ENCODE measurements around the gene BRIP1.
"Not testable (repeated sequence)": the region's sequence is repeated elsewhere in the genome, so short reads cannot be mapped to it uniquely, and the experiment has no call there.

BRIP1 gene

DNA sequence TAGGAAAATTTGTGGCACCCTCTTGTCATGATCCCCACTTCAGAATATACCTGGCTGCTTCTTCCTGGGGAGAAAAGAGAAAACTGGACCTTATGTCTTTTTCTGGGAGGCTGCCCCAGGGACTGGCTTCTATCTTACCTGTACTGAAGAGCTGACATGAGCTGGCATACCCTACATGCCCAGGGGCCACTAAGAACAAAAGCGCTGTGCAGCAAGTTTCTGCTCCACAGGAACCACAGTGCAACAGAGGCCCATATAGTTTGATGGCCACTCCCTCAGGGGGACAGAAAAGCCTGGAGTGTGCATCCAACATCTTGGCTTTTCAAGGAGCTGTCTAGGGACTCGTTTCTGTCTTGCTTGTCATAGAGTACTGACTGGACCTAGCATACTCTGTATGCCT is 175.6 kb downstream of the BRIP1 start:
- DNase-seq: no peak

DNA sequence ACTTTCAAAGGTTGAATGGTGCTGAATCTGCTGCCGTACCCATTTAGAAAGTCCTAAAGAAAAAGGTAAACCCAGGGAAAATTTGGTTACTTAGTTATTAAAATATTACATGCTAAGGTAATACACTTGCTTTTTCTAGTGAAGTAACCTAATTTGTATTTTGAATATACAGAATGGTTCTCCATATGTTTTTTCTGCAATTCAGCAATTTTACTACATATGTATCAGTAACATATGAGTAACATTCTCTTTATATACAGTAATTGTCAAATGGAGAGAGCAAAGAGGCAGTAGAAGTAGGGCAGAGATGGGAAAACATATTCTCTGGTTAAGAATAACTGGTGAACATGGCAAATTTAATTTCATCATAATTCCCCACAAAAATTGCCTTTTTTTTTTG is 177.2 kb downstream of the BRIP1 start:
- no peak for DNase-seq

DNA sequence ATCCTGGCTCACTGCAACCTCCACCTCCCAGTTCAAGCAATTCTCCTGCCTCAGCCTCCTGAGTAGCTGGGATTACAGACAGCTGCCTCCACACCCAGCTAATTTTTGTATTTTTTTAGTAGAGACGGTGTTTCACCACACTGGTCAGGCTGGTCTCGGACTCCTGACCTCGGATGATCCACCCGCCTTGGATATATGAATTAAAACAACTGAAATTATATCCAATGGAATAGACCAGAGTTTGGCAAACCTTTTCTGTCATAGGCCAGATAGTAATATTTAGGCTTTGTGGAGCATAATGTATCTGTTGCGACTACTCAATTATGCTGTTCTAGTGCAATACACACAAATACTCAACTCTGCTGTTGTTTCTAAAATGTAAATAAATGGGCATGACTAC is 178.5 kb downstream of the BRIP1 start:
- DNase-seq: no peak

DNA sequence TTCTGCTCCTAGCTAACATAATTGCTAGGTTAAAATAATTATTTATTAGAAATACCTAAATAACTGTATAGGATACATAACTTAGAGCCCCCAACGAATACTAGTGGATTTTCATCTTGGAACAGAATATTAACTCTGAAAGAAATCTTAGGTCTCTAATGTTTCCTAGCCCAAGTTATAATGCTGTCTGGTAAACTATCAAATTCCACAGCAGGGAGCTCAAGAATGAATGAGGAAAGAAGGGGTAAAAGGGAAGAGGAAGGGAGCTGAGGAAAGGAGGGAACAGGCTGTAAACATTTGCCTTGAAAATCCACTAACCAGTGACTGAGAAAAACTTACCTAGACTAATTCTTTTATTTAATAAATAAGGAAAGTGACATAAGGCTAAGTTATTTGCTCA is 179.2 kb downstream of the BRIP1 start:
- no peak for DNase-seq

DNA sequence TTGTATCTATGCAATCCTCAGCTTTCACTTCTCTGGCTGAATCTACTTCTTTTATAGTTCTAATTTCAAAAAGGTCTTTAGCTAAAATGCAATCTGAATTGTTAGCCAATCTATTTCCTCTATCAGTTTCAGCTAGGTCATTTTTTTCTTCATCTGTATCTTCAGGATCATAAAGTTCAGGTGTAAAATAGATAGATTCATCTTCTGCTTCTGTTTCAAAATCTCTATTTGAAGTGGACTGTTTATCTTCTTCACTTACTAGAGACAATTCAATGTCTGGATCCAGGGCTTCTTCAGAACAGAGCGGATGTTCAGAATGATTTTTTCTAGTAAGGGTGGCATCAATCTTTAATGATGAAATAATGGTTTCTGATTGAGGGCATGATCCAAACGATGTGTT is 179.9 kb downstream of the BRIP1 start:
- no peak for DNase-seq

DNA sequence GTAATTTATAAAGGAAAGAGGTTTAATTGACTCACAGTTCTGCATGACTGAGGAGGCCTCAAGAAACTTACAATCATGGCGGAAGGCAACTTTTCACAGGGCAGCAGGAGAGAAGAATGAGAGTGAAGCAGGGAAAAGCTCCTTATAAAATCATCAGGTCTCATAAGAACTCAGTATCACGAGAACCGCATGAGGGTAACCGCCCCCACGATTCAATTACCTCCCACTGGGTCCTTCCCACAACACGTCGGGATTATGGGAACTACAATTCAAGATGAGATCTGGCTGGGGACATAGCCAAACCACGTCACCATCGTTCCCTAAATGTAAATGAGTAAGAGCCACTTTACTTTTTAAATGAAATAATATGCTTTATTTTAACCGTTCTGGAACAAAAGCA is 182.4 kb downstream of the BRIP1 start:
- no peak for DNase-seq

DNA sequence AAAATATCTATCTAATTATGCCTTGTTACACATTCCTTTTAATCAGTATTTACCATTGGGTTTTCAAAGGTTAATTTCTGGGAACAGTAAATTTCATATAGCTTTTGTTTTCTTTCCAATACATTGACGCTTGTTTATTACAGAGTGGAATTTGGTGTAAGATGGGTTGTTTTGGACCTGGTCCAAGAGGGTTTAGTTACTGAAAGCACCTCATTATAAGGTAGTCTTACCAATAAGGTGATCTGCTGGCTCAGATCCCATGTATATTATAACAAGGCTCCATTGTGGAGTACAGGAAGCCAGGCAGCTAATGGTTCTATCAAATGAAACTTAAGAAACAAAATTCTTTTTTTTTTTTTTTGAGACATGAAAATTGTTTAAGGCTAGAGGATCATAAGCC is 185.0 kb downstream of the BRIP1 start:
- no peak for DNase-seq

DNA sequence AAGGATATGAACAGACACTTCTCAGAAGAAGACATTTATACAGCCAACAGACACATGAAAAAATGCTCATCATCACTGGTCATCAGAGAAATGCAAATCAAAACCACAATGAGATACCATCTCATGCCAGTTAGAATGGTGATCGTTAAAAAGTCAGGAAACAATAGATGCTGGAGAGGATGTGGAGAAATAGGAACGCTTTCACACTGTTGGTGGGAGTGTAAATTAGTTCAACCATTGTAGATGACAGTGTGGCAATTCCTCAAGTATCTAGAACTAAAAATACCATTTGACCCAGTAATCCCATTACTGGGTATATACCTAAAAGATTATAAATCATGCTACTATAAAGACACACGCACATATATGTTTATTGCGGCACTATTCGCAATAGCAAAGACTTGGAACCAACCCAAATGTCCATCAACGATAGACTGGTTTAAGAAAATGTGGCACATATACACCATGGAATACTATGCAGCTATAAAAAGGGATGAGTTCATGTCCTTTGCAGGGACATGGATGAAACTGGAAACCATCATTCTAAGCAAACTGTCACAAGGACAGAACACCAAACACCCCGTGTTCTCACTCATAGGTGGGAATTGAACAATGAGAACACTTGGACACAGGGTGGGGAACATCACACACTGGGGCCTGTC is 186.0 kb downstream of the BRIP1 start:
- DNase-seq: not testable (repeated sequence)

DNA sequence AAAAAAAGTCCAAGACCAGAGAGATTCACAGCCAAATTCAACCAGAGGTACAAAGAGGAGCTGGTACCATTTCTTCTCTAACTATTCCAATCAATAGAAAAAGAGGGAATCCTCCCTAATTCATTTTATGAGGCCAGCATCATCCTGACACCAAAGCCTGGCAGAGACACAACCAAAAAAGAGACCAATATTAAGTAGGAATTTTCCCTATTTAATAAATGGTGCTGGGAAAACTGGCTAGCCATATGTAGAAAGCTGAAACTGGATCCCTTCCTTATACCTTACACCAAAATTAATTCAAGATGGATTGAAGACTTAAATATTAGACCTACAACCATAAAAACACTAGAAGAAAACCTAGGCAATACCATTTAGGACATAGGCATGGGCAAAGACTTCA is 186.8 kb downstream of the BRIP1 start:
- not testable (repeated sequence) for DNase-seq

DNA sequence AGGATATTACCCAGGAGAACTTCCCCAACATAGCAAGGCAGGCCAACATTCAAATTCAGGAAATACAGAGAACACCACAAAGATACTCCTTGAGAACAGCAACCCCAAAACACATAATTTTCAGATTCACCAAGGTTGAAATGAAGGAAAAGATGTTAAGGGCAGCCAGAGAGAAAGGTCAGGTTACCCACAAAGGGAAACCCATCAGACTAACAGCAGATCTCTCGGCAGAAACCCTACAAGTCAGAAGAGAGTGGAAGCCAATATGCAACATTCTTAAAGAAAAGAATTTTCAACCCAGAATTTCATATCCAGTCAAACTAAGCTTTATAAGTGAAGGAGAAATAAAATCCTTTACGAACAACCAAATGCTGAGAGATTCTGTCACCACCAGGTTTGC is 188.7 kb downstream of the BRIP1 start:
- DNase-seq: not testable (repeated sequence)

DNA sequence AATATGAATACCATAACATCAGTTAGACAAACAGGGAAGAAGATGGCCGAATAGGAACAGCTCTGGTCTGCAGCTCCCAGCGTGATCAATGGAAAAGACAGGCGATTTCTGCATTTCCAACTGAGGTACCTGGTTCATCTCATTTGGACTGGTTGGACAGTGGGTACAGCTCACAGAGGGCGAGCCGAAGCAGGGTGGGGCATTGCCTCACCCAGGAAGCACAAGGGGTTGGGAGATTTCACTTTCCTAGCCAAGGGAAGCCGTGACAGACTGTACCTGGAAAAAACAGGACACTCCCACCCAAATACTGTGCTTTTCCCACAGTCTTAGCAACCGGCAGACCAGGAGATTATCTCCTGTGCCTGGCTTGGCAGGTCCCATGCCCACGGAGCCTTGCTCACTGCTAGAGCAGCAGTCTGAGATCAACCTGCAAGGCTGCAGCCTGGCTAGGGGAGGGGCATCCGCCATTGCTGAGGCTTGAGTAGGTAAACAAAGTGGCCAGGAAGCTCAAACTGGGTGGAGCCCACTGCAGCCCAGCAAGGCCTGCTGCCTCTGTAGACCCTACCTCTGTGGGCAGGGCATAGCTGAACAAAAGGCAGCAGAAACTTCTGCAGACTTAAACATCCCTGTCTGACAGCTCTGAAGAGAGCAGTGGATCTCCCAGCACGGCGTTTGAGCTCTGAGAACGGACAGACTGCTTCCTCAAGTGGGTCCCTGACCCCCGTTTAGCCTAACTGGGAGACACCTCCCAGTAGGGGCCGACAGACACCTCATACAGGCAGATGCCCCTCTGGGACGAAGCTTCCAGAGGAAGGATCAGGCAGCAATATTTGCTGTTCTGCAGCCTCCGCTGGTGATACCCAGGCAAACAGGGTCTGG is 190.1 kb downstream of the BRIP1 start:
- not testable (repeated sequence) for DNase-seq

DNA sequence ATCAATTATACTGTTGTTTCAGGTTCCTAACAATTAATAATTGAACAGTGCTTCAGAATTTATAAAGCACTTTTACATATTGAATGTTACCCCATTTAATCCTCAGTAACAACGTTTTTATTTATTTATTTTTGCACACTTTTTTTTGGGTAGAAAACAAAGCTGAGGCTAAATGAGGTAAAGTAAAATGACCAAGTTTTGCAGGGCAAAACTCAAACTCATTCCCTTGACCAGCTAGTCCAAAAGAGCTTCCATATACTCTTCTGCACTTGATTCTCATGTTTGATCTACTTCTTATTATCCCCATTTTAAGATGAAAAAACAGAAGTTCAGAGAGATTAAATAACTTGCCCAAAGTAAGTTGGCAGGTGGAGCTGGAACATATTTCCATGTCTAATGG is 191.2 kb downstream of the BRIP1 start:
- no peak for DNase-seq

DNA sequence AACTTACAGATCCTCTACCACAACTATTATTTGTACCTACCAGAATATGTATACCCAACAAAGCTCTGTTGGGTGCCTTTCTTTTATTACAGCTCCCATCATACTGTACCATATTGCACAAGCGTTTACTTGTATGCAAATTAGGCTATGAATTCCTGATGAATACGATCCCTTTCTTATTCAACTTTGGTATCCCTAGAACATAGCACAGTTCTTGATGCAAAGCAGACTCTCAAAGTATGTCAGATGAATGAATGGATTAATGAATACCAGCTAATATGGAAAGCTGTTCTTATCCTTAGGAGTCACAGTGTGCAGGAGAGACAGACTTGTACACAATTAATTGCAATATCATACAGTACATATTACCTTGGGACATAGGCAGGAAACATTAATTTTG is 192.6 kb downstream of the BRIP1 start:
- no peak for DNase-seq

DNA sequence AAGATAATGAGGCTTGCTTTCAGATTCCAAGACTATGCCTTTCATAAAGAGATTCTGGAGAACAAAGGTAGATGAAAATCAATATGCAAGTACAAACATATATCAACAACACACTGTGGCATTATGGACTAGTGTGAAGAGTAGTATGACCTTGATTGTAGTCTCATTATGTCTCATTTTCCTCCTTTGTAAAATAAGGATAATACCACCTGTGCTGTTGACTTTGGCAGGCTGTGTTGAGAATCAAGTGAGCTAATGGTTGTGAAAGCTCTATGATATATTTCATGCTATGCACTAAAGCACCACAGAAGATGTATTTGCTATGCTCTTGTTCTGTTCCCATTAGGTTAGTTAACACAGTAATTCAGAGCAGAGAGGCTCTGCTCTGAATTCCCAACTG is 193.8 kb downstream of the BRIP1 start:
- no peak for DNase-seq

DNA sequence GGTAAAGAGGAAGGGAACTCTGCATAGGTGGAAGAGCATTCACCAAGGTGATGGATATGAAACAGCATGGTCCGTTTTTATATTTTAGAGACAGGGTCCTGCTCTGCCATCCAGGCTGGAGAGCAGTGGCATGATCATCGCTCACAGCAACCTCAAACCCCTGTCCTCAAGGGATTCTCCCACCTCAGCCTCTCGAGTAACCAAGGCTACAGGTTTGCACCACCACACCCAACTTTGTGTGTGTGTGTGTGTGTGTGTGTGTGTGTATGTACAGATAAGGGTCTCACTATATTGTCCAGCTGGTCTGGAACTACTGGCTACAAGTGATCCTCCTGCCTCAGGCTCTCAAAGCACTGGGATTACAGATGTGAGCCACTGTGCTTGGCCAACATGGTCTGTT is 194.8 kb downstream of the BRIP1 start:
- no peak for DNase-seq

DNA sequence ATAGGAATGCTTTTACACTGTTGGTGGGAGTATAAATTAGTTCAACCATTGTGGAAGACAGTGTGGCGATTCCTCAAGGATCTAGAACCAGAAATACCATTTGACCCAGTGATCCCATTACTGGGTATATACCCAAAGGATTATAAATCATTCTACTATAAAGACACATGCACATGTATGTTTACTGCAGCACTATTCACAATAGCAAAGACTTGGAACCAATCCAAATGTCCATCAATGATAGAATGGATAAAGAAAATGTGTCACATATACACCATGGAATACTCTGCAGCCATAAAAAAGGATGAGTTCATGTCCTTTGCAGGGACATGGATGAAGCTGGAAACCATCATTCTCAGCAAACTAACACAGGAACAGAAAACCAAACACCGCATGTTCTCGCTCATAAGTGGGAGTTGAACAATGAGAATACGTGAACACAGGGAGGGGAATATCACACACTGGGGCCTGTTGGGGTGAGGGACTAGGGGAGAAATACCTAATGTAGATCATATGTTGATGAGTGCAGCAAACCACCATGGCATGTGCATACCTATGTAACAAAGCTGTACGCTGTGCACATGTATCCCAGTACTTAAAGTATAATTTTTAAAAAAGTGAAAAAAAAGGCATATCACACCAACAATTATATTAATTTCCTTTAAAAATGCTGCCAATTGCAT is 196.8 kb downstream of the BRIP1 start:
- not testable (repeated sequence) for DNase-seq

DNA sequence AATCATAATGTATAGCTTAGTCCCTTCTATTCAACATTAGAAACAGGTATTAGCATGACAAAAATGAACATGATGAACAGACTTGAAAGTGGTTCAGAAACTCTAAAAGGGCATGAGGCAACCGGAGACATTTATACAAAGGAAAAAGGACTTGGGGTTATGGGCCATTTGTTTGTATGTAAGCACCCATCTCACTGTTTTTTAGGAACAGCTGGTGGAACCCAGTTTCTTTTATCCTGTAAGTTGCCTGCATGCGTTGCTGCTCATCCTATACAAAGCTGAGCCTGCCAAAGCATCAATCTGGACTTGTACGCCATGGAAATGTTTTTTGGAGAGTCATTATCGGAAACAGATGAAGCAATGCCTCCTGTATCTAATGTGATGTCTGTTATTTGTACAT is 200.0 kb downstream of the BRIP1 start:
- no peak for DNase-seq

DNA sequence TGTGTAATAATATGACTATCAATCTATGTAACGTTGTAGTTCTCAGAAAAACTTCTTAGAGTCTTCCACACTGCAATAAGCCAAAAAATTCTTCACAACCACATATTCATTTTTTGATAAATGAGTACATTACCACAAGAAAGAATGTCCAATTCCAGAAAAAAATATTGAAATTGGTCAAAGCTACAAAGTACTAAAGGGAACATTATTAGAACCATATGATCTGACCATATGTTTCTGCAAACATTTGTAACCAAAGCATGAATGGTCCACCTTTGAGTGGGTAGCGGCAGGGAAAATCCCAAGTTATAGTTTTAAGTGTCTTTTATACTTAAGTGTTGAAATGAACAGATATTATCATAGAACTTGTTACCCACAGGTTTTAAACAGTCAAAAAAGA is 200.6 kb downstream of the BRIP1 start:
- no peak for DNase-seq

DNA sequence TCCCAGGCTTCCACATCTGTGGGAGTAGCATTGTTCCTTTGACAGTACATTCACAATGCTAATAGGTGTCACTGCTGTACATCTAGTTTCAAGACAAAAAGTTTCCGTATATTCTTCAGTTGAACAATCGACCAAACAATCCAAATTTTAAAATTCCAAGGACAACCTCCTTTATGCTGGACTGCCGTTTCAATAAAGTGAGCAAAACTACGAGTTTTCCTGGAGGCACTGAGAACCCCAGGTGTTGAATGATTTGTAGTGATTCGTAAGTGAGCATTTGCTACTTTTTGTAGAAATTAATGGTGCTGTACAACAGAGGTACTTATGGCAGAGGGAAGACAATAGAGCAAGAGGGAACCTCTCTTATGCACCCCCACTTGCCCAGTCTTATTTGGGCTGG is 201.1 kb downstream of the BRIP1 start:
- DNase-seq: no peak

DNA sequence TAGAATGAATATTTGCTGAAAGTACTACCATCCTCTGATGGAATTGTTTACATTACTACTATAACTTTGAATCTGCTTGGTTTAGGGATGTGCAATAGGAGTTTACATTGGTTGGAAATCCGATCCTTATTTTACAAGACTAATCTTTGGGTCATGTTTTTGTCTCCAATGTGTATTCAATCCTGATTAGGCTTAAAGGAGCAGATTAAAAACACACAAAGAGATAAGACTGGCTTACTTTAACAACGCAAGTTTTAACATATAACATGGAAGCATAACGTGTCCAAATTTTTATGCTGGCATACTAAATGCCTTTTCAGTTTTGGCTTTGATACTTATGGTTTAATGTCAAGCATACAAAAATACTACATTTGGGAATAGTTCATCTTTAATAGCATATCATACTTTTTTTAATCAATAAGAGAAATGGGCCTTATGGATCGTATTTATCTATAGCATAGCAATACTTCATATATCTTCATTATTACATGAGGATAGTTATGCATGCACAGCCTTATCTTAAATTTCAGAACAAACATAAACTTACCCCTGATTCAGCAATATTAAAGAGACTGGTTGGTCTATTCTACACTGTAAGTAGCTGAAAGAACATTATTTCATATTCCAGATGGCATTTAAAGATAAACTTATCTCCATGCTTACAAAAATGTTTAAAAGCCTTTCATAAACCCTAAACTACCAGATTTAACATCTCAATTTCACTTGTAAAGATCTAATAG is 202.4 kb downstream of the BRIP1 start:
- DNase-seq: no peak

DNA sequence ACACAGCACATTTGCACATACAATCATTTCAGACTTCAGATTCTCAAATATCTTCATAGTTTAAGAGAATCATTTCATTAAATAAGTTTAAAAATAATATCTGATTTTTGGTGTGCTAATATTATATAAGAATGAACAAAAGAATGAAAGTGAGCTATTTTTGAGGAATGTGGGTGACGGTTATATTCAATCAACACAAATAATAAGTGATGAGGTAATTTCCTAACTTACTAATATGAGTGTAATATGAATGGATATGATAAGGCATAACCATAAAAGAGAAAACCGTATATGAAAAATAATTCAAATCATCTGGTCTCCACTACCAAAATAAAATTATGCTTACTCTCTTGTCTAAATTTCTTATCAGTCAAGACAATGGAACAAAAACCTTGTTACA is 203.9 kb downstream of the BRIP1 start:
- DNase-seq: no peak

DNA sequence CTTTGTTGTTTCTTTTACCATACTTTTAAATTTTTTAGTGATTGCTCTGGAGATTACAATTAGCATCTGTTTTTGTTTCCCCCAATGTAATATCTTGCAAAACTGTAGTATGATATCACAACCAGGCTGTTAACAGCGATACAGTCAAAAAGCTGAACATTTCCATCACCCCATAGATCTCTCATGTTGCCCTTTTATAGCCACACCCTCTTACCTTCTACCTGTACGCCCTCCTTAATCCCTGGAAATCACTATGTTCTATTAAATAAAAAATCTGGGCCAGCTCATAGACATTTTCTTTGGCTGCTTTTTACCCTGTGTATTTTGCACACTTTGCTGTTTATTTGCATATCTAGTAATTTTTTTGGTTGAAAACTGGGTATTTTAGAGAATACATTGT is 205.1 kb downstream of the BRIP1 start:
- no peak for DNase-seq

DNA sequence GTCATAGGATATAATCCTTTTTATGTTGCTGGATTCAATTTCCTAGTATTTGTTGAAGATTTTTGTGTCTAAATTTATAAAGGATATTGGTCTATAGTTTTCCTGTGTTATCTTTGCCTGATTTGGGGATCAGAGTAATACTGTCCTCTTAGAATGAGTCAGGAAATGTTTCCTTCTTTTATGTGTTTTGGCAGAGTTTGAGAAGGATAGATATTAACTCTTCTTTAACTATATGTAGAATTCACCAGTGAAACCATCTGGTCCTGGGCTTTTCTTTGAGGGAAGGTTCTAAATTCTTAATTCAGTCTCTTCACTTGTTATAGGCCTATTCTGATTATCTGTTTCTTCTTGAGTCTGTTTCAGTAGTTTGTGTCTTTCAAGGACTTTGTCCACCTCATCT is 206.0 kb downstream of the BRIP1 start:
- no peak for DNase-seq
